Breast epithelium (tissue), 4 donors: Measurements from ENCODE around the gene TCP11L2. TPM values are rescaled to one million over a fixed set of nuclear protein-coding genes. Genes with fewer than 3 reads are reported as not detected.

Experiments used
- DNase-seq, 2 donors: peaks; one replicate each; pipeline ENCODE4 v3.0.0-alpha.2; 2019; ENCODE audit warnings: low spot score in 2 of 2
- H3K27ac ChIP-seq, 2 donors: fragments of 200-600 bp; sonication (generic) in 1 of 2; one replicate each; pipeline ENCODE4 v1.5.1; 2016 to 2019; ENCODE audit warnings: mild to moderate bottlenecking in 1 of 2
- H3K27me3 ChIP-seq, 2 donors: fragments of 200-600 bp; sonication (generic) in 1 of 2; one replicate each; pipeline versions ENCODE4 v1.5.1 to v1.6.0; 2017 to 2019; ENCODE audit warnings: control low read depth in 1 of 2, mild to moderate bottlenecking in 1 of 2
- H3K36me3 ChIP-seq: fragments of 200-600 bp; one replicate; pipeline ENCODE4 v1.5.1; 2019
- H3K4me1 ChIP-seq, 2 donors: fragments of 200-600 bp; sonication (generic); one replicate each; pipeline ENCODE4 v1.5.1; 2016 to 2019; ENCODE audit warnings: control low read depth in 1 of 2
- H3K4me3 ChIP-seq, 3 donors: fragments of 200-600 bp; sonication (generic); 1 replicate in 2 of 3; 2 replicates in 1 of 3; pipeline ENCODE4 v1.5.1; 2016 to 2019; ENCODE audit warnings: mild to moderate bottlenecking in 3 of 3, moderate library complexity in 2 of 3
- H3K9me3 ChIP-seq, 2 donors: fragments of 200-600 bp; sonication (generic) in 1 of 2; one replicate each; pipeline ENCODE4 v1.5.1; 2016 to 2019; ENCODE audit warnings: control low read depth in 1 of 2
- CTCF ChIP-seq, 3 donors: fragments of 450-650 bp; IDR thresholded peaks; one replicate each; pipeline ENCODE4 v1.5.1; 2016 to 2017; ENCODE audit warnings: antibody characterized with exemption in 3 of 3, mild to moderate bottlenecking in 3 of 3, moderate library complexity in 3 of 3
- POLR2A ChIP-seq: fragments of 450-650 bp; IDR thresholded peaks from one replicate; pipeline ENCODE4 v1.6.1; 2016; ENCODE audit warnings: antibody characterized with exemption, mild to moderate bottlenecking, moderate library complexity
- POLR2AphosphoS5 ChIP-seq, 3 donors: sonication (generic); formaldehyde crosslinking; IDR thresholded peaks; one replicate each; pipeline ENCODE4 v1.6.1; 2017; ENCODE audit warnings: antibody characterized with exemption in 3 of 3
- intact Hi-C: fragments of 100-400 bp; cut with DNase I; formaldehyde crosslinking; loops from one replicate; pipeline ENCODE4 v1.15.1; 2023; ENCODE audit warnings: low total_unique reads
- total RNA-seq, 3 donors: library from RNA; depleted of rRNA; stranded (reverse); fragments of >200 nt; gene quantifications; one replicate each; pipeline ENCODE4 v1.1.0, GENCODE V29; 2016

The TCP11L2 gene
- total RNA-seq, 3 donors from 2014 or later = 31.2 to 53.7 (median 35.4) TPM

- Histone ChIP-seq H3K9me3 (no peaks in the 10 kb centered on the region), H3K4me1 (no peaks in the 10 kb centered on the region), H3K4me3 (no peak overlapping the region), H3K27me3 (no peaks in the 10 kb centered on the region), H3K36me3 (no peaks in the 10 kb centered on the region), H3K27ac (peak overlapping the region; percentile 8 to 49)
- TF ChIP-seq POLR2A (no peak), POLR2AphosphoS5 (IDR thresholded peaks at IDR 0.05) (no peak), CTCF (IDR thresholded peaks at IDR 0.05) (no peak)
- no peak for DNase-seq
- intact Hi-C loops = no loop called here
Measured at GRCh38 chr12:106271575-106272505, 30.7 kb upstream of the TCP11L2 start.

- TF ChIP-seq POLR2A (no peak), POLR2AphosphoS5 (IDR thresholded peaks at IDR 0.05) (no peak), CTCF (IDR thresholded peaks at IDR 0.05) (no peak)
- DNase-seq = no peak
- Histone ChIP-seq H3K4me1 (no peaks in the 10 kb centered on the region), H3K27me3 (no peaks in the 10 kb centered on the region), H3K36me3 (no peaks in the 10 kb centered on the region), H3K27ac (no peak overlapping the region), H3K9me3 (no peaks in the 10 kb centered on the region), H3K4me3 (no peak overlapping the region)
- intact Hi-C loops = no loop called here
Measured at GRCh38 chr12:106273491-106273890, 29.0 kb upstream of the TCP11L2 start.

- no peak for DNase-seq
- intact Hi-C loops = no loop called here
- Histone ChIP-seq H3K4me1 (no peaks in the 10 kb centered on the region), H3K27ac (peak overlapping the region; percentile 59 to 87), H3K27me3 (no peaks in the 10 kb centered on the region), H3K9me3 (no peaks in the 10 kb centered on the region), H3K4me3 (no peak overlapping the region), H3K36me3 (no peaks in the 10 kb centered on the region)
- no peak for TF ChIP-seq POLR2A
- no peak for TF ChIP-seq POLR2AphosphoS5 (IDR thresholded peaks at IDR 0.05)
- TF ChIP-seq CTCF (IDR thresholded peaks at IDR 0.05) = no peak
Measured at GRCh38 chr12:106274012-106274411, 28.5 kb upstream of the TCP11L2 start.

- intact Hi-C loops = loop anchor here (5.0 kb wide), 1 partner anchor 1198 kb away; no protein-coding TSS in a partner anchor
- peak overlapping the region; percentile 59 to 87 for H3K27ac ChIP-seq
- DNase-seq = no peak
Measured at GRCh38 chr12:106274575-106275121, 27.9 kb upstream of the TCP11L2 start.

More at GRCh38 chr12:106274575-106275121, 27.9 kb upstream of the TCP11L2 start:
- Histone ChIP-seq H3K4me1 (no peaks in the 10 kb centered on the region), H3K36me3 (no peaks in the 10 kb centered on the region), H3K27me3 (no peaks in the 10 kb centered on the region), H3K9me3 (no peaks in the 10 kb centered on the region), H3K4me3 (no peak overlapping the region)
- TF ChIP-seq POLR2AphosphoS5 (IDR thresholded peaks at IDR 0.05) (no peak), CTCF (IDR thresholded peaks at IDR 0.05) (no peak), POLR2A (no peak)
